HEK293 (cell line): ENCODE measurements around the gene LHFPL3.

ENCODE experiments used
- BCL11A ChIP-seq: fragments of 450-650 bp; formaldehyde crosslinking; IDR thresholded peaks from 2 replicates; pipeline ENCODE4 v1.5.1; 2016; ENCODE audit warnings: low read depth, missing biosample characterization, missing genetic modification characterization
- CTCF ChIP-seq: fragments of 450-650 bp; formaldehyde crosslinking; IDR thresholded peaks from 2 replicates; pipeline ENCODE4 v1.5.1; 2016; ENCODE audit warnings: missing biosample characterization, missing genetic modification characterization
- HOXA7 ChIP-seq: sonication (generic); formaldehyde crosslinking; IDR thresholded peaks from 2 replicates; pipeline ENCODE4 v1.8.1; 2022; ENCODE audit warnings: missing genetic modification reagents, borderline replicate concordance
- REST ChIP-seq: fragments of 450-650 bp; formaldehyde crosslinking; IDR thresholded peaks from 2 replicates; pipeline ENCODE4 v1.5.1; 2016; ENCODE audit warnings: missing biosample characterization, missing genetic modification characterization
- SETDB1 ChIP-seq: IDR thresholded peaks from one replicate; pipeline ENCODE4 v1.6.1; 2017; ENCODE audit warnings: mild to moderate bottlenecking, low read length, moderate library complexity, mixed read lengths; ENCODE audit not compliant: insufficient read length
- SP2 ChIP-seq: fragments of 450-650 bp; formaldehyde crosslinking; IDR thresholded peaks from 2 replicates; pipeline ENCODE4 v1.5.1; 2016; ENCODE audit warnings: missing biosample characterization, missing genetic modification characterization
- YY2 ChIP-seq: fragments of 450-650 bp; formaldehyde crosslinking; IDR thresholded peaks from 2 replicates; pipeline ENCODE4 v1.5.1; 2016; ENCODE audit warnings: missing biosample characterization, missing genetic modification characterization
- ZBTB1 ChIP-seq: fragments of 450-650 bp; formaldehyde crosslinking; IDR thresholded peaks from 2 replicates; pipeline ENCODE4 v1.5.1; 2016; ENCODE audit warnings: missing biosample characterization, missing genetic modification characterization
- ZNF175 ChIP-seq: fragments of 450-650 bp; formaldehyde crosslinking; IDR thresholded peaks from 2 replicates; pipeline ENCODE4 v1.5.1; 2016; ENCODE audit warnings: missing biosample characterization, missing genetic modification characterization
- ZNF2 ChIP-seq: fragments of 450-650 bp; formaldehyde crosslinking; IDR thresholded peaks from 2 replicates; pipeline ENCODE4 v1.5.1; 2016; ENCODE audit warnings: missing biosample characterization, missing genetic modification characterization
- ZNF274 ChIP-seq, 2 experiments: fragments of 200-500 bp in 1 of 2; fragments of 450-650 bp in 1 of 2; sonication (Bioruptor generic) in 1 of 2; formaldehyde crosslinking in 1 of 2; IDR thresholded peaks; 2 replicates each; pipeline versions ENCODE4 v1.5.1 to v1.6.1; 2014 to 2016; ENCODE audit warnings: borderline replicate concordance in 1 of 2, inconsistent platforms in 1 of 2, low read length in 1 of 2, missing biosample characterization in 1 of 2, missing genetic modification characterization in 1 of 2

GRCh38 chr7:104955276-104955675 is 626.9 kb downstream of the LHFPL3 start:
- TF ChIP-seq SETDB1 (no peak), ZBTB1 (tag by site-specific recombination) (no peak), HOXA7 (no peak), CTCF (tag by site-specific recombination) (no peak), ZNF175 (tag by site-specific recombination) (no peak), YY2 (tag by site-specific recombination) (no peak), ZNF274 (IDR thresholded peaks at IDR 0.05; ENCODE audit: low read length) (no peak), ZNF274 (tag by site-specific recombination; IDR thresholded peaks at IDR 0.05; ENCODE audit: borderline replicate concordance) (no peak), BCL11A (tag by site-specific recombination) (no peak), SP2 (tag by site-specific recombination) (no peak), REST (no peak), ZNF2 (tag by site-specific recombination) (no peak)
